K562 (cell line): ENCODE measurements around the gene OOSP4B. TPM values are rescaled to one million over a fixed set of nuclear protein-coding genes. Genes with fewer than 3 reads are reported as not detected.

Experiments used
- BCOR ChIP-seq: fragments of 450-650 bp; IDR thresholded peaks from 2 replicates; pipeline ENCODE4 v1.6.1; 2016
- CREB1 ChIP-seq, 2 experiments: sonication (generic) in 1 of 2; formaldehyde crosslinking in 1 of 2; IDR thresholded peaks; 2 replicates each; pipeline versions ENCODE4 v1.6.1 to v1.8.0; 2012 to 2022; ENCODE audit warnings: inconsistent platforms in 1 of 2, mild to moderate bottlenecking in 1 of 2, missing genetic modification reagents in 1 of 2, moderate library complexity in 1 of 2
- HDAC3 ChIP-seq: fragments of 450-650 bp; IDR thresholded peaks from 2 replicates; pipeline ENCODE4 v1.6.1; 2018; ENCODE audit warnings: borderline replicate concordance, mild to moderate bottlenecking, moderate library complexity; ENCODE audit not compliant: partially characterized antibody
- NCOA1 ChIP-seq: fragments of 450-650 bp; IDR thresholded peaks from 2 replicates; pipeline ENCODE4 v1.6.1; 2016; ENCODE audit warnings: low read depth
- RBFOX2 ChIP-seq: fragments of 200-400 bp; formaldehyde crosslinking; IDR thresholded peaks from 2 replicates; pipeline ENCODE4 v1.6.1; 2017; ENCODE audit warnings: low read depth, mild to moderate bottlenecking, low read length, moderate library complexity
- SMARCC2 ChIP-seq: fragments of 450-650 bp; IDR thresholded peaks from 2 replicates; pipeline ENCODE4 v1.6.1; 2017; ENCODE audit warnings: antibody characterized with exemption, moderate library complexity, mild to moderate bottlenecking, low read depth
- TCF3 ChIP-seq: sonication (generic); formaldehyde crosslinking; IDR thresholded peaks from 2 replicates; pipeline ENCODE4 v1.4.0; 2020; ENCODE audit warnings: mild to moderate bottlenecking, missing genetic modification reagents
- TCF7 ChIP-seq: sonication (generic); IDR thresholded peaks from 2 replicates; pipeline ENCODE4 v1.6.1; 2016; ENCODE audit warnings: antibody characterized with exemption, borderline replicate concordance
- TEAD1 ChIP-seq, 2 experiments: fragments of 450-650 bp in 1 of 2; sonication (generic) in 1 of 2; formaldehyde crosslinking; IDR thresholded peaks; 2 replicates each; pipeline versions ENCODE4 v1.4.0 to v1.8.0; 2020 to 2022; ENCODE audit warnings: mild to moderate bottlenecking in 2 of 2, missing genetic modification reagents in 1 of 2
- polyA plus RNA-seq, 8 experiments: library from polyadenylated mRNA; depleted of rRNA in 4 of 8; stranded (reverse) in 5 of 8; unstranded in 3 of 8; fragments of >200 nt; fragmentation: Nextera tagmentation in 2 of 8; fragmentation: Illumina TruSeq in 1 of 8; extraction: Ambion mirVana in 2 of 8; extraction: Trizol in 1 of 8; gene quantifications; 2 replicates each; pipeline versions ENCODE4 v1.2.1 to v1.2.3, GENCODE V29; 2011 to 2014; ENCODE audit warnings: inconsistent platforms in 1 of 8, missing spikeins in 1 of 8
- total RNA-seq, 7 experiments: library from RNA; depleted of rRNA in 6 of 7; stranded (reverse); fragments of >200 nt in 6 of 7; fragmentation: Illumina TruSeq in 2 of 7; extraction: Trizol in 2 of 7; gene quantifications; 2 replicates each; pipeline versions ENCODE4 v1.2.1 to v1.2.3, GENCODE V29; 2011 to 2021; ENCODE audit warnings: low replicate concordance in 1 of 7
- TF ChIP-seq, protein P1 (sequence below), 2 experiments: fragments of 450-650 bp; conservative IDR thresholded peaks; 2 replicates each; pipeline ENCODE4 v1.6.1; 2017; ENCODE audit warnings: mild to moderate bottlenecking in 2 of 2, moderate library complexity in 2 of 2
- TF ChIP-seq, protein P2 (sequence below): sonication (generic); formaldehyde crosslinking; IDR thresholded peaks from 2 replicates; pipeline ENCODE4 v1.8.1; 2023; ENCODE audit warnings: mild to moderate bottlenecking, missing genetic modification reagents
- TF ChIP-seq, protein P3 (sequence below), 2 experiments: fragments of 250-450 bp in 1 of 2; fragments of 450-650 bp in 1 of 2; sonication (Bioruptor Pico) in 1 of 2; IDR thresholded peaks; 2 replicates each; pipeline versions ENCODE4 v1.6.1 to v1.8.0; 2016 to 2021; ENCODE audit warnings: mild to moderate bottlenecking in 2 of 2, moderate library complexity in 2 of 2, missing compliant biosample characterization in 1 of 2, missing genetic modification characterization in 1 of 2
- TF ChIP-seq, protein P4 (sequence below): fragments of 250-450 bp; sonication (Bioruptor Pico); IDR thresholded peaks from 2 replicates; pipeline ENCODE4 v1.8.0; 2022; ENCODE audit warnings: moderate library complexity, mild to moderate bottlenecking, inconsistent platforms
- TF ChIP-seq, protein P5 (sequence below): sonication (generic); formaldehyde crosslinking; IDR thresholded peaks from 2 replicates; pipeline ENCODE4 v1.8.0; 2022; ENCODE audit warnings: mild to moderate bottlenecking, missing genetic modification reagents, borderline replicate concordance
- TF ChIP-seq, protein P6 (sequence below): fragments of 450-650 bp; formaldehyde crosslinking; IDR thresholded peaks from 2 replicates; pipeline ENCODE4 v1.4.0; 2020; ENCODE audit warnings: mild to moderate bottlenecking, mixed read lengths

Gene OOSP4B
- total and polyA plus RNA-seq, 9 of the 15 experiments (the other 6 are each of a cell fraction or from before 2014, with no cell fraction given): 0.10 to 0.43 (median 0.15) TPM; not detected in 5

DNA sequence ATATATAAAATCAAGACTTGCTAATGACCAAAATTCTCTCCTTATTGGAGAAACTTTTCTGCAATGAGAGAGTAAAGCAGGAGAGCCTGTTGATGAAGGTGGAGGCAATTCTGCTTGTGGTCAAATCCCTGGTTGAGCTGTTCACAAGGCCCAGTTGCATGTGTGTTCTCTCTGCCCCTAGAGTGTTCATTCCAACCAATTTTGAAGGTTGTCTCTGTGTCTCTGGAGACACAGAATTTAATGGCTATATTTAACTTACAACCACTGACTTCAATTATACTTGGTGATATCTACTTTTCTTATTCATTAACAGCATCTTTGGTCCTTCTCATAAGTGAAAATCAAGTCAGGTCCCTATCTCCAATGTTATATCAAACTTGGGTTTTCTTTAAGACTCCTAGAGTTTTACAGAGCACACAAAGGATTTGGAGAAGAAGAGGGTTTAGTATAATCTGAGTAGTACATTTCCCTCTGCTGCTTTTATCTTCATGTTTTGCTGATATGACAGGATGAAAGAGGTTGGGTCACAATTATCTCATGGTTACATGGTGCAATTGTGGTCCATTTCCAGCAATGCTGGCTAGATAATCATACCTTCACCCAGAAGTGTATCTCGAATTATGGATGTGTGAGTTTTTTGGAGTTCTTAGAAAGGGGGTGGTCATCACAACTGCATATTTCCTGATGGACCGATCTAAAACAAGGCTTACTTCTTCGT is 49.1 kb upstream of the OOSP4B start (continued):
- TF ChIP-seq, protein P1, sequence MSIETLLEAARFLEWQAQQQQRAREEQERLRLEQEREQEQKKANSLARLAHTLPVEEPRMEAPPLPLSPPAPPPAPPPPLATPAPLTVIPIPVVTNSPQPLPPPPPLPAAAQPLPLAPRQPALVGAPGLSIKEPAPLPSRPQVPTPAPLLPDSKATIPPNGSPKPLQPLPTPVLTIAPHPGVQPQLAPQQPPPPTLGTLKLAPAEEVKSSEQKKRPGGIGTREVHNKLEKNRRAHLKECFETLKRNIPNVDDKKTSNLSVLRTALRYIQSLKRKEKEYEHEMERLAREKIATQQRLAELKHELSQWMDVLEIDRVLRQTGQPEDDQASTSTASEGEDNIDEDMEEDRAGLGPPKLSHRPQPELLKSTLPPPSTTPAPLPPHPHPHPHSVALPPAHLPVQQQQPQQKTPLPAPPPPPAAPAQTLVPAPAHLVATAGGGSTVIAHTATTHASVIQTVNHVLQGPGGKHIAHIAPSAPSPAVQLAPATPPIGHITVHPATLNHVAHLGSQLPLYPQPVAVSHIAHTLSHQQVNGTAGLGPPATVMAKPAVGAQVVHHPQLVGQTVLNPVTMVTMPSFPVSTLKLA (conservative IDR thresholded peaks at IDR 0.05): peak in 1 of 2 experiments; percentile 34; a peak in 1 of 4 replicates
- TF ChIP-seq, protein P2, sequence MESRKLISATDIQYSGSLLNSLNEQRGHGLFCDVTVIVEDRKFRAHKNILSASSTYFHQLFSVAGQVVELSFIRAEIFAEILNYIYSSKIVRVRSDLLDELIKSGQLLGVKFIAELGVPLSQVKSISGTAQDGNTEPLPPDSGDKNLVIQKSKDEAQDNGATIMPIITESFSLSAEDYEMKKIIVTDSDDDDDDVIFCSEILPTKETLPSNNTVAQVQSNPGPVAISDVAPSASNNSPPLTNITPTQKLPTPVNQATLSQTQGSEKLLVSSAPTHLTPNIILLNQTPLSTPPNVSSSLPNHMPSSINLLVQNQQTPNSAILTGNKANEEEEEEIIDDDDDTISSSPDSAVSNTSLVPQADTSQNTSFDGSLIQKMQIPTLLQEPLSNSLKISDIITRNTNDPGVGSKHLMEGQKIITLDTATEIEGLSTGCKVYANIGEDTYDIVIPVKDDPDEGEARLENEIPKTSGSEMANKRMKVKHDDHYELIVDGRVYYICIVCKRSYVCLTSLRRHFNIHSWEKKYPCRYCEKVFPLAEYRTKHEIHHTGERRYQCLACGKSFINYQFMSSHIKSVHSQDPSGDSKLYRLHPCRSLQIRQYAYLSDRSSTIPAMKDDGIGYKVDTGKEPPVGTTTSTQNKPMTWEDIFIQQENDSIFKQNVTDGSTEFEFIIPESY (CRISPR knock-in tag): no peak
- TF ChIP-seq, protein P3, sequence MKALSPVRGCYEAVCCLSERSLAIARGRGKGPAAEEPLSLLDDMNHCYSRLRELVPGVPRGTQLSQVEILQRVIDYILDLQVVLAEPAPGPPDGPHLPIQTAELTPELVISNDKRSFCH (CRISPR knock-in tag; IDR thresholded peaks at IDR 0.05): no peak
- TF ChIP-seq, protein P3 (tag; IDR thresholded peaks at IDR 0.05): 0 out of 2 replicates have a peak, but pooled peaks have one; percentile 10
- TF ChIP-seq, protein P4, sequence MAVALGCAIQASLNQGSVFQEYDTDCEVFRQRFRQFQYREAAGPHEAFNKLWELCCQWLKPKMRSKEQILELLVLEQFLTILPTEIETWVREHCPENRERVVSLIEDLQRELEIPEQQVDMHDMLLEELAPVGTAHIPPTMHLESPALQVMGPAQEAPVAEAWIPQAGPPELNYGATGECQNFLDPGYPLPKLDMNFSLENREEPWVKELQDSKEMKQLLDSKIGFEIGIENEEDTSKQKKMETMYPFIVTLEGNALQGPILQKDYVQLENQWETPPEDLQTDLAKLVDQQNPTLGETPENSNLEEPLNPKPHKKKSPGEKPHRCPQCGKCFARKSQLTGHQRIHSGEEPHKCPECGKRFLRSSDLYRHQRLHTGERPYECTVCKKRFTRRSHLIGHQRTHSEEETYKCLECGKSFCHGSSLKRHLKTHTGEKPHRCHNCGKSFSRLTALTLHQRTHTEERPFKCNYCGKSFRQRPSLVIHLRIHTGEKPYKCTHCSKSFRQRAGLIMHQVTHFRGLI (CRISPR knock-in tag): no peak
- TF ChIP-seq TCF3 (peak; percentile 96), RBFOX2 (peak; percentile 13; the same call in 1 of the 2 replicates), NCOA1 (peak; percentile 77; the same call in 1 of the 2 replicates), TCF7 (no peak), BCOR (peak; percentile 60; the same call in 1 of the 2 replicates), SMARCC2 (peak; percentile 86), CREB1 (IDR thresholded peaks at IDR 0.05) (peak; percentile 43; the same call in 1 of the 2 replicates), CREB1 (CRISPR knock-in tag; IDR thresholded peaks at IDR 0.05) (no peak), TEAD1 (CRISPR knock-in tag; IDR thresholded peaks at IDR 0.05) (no peak), HDAC3 (peak; percentile 70)
- TF ChIP-seq, protein P5, sequence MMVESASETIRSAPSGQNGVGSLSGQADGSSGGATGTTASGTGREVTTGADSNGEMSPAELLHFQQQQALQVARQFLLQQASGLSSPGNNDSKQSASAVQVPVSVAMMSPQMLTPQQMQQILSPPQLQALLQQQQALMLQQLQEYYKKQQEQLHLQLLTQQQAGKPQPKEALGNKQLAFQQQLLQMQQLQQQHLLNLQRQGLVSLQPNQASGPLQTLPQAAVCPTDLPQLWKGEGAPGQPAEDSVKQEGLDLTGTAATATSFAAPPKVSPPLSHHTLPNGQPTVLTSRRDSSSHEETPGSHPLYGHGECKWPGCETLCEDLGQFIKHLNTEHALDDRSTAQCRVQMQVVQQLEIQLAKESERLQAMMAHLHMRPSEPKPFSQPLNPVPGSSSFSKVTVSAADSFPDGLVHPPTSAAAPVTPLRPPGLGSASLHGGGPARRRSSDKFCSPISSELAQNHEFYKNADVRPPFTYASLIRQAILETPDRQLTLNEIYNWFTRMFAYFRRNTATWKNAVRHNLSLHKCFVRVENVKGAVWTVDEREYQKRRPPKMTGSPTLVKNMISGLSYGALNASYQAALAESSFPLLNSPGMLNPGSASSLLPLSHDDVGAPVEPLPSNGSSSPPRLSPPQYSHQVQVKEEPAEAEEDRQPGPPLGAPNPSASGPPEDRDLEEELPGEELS: no peak
- TF ChIP-seq, protein P6, sequence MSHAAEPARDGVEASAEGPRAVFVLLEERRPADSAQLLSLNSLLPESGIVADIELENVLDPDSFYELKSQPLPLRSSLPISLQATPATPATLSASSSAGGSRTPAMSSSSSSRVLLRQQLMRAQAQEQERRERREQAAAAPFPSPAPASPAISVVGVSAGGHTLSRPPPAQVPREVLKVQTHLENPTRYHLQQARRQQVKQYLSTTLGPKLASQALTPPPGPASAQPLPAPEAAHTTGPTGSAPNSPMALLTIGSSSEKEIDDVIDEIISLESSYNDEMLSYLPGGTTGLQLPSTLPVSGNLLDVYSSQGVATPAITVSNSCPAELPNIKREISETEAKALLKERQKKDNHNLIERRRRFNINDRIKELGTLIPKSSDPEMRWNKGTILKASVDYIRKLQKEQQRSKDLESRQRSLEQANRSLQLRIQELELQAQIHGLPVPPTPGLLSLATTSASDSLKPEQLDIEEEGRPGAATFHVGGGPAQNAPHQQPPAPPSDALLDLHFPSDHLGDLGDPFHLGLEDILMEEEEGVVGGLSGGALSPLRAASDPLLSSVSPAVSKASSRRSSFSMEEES (CRISPR knock-in tag): no peak
